H1 (cell line): ENCODE results near the gene HOXB3. TPM values are rescaled to one million over a fixed set of nuclear protein-coding genes. Genes with fewer than 3 reads are reported as not detected.

Source experiments
- CTCF ChIA-PET: fragments of 300-600 bp; sonication (Branson Sonifier 250); formaldehyde crosslinking; loops from one replicate; lab custom pipeline; 2021; ENCODE audit not compliant: partially characterized antibody; lab: Charles Lee
- POLR2A ChIA-PET: fragments of 300-600 bp; sonication (Branson Sonifier 250); formaldehyde crosslinking; loops from one replicate; lab custom pipeline; 2021; ENCODE audit warnings: inconsistent platforms; ENCODE audit not compliant: partially characterized antibody; lab: Charles Lee
- DNase-seq, 2 experiments: peaks; one replicate each; pipeline versions ENCODE4 v3.0.0 to v3.0.0-alpha.2; 2010 to 2022; ENCODE audit warnings: low spot score in 2 of 2, low read depth in 1 of 2, mixed read lengths in 1 of 2
- FAIRE-seq: peaks from 2 replicates; lab custom pipeline; 2011; peaks lifted over from hg19 to GRCh38; lab: Jason Lieb, UNC
- H2AFZ ChIP-seq: 2 replicates; pipeline ENCODE4 v1.8.1; 2012; ENCODE audit warnings: low read length, inconsistent platforms
- H2AK5ac ChIP-seq: 2 replicates; pipeline ENCODE4 v1.6.1; 2013; ENCODE audit warnings: low read depth, low read length
- H2BK120ac ChIP-seq: replicated peaks from 2 replicates; pipeline ENCODE3; 2013; ENCODE audit warnings: low read depth, low read length, inconsistent platforms
- H2BK12ac ChIP-seq: 2 replicates; pipeline ENCODE4 v1.6.1; 2013; ENCODE audit warnings: low read depth, low read length
- H2BK15ac ChIP-seq: 2 replicates; pipeline ENCODE4 v1.6.1; 2013; ENCODE audit warnings: low read length
- H2BK20ac ChIP-seq: 2 replicates; pipeline ENCODE4 v1.6.1; 2013; ENCODE audit warnings: low read length
- H2BK5ac ChIP-seq: 2 replicates; pipeline ENCODE4 v1.6.1; 2013; ENCODE audit warnings: low read depth, low read length
- H3K14ac ChIP-seq: 2 replicates; pipeline ENCODE4 v1.6.1; 2013; ENCODE audit warnings: inconsistent platforms; ENCODE audit not compliant: insufficient read length
- H3K18ac ChIP-seq: 2 replicates; pipeline ENCODE4 v1.6.1; 2013; ENCODE audit warnings: low read length; ENCODE audit errors: extremely low read depth
- H3K23ac ChIP-seq: 2 replicates; pipeline ENCODE4 v1.6.1; 2013; ENCODE audit warnings: inconsistent platforms; ENCODE audit not compliant: insufficient read length
- H3K23me2 ChIP-seq: 2 replicates; pipeline ENCODE4 v1.6.1; 2013; ENCODE audit warnings: low read depth, low read length
- H3K27ac ChIP-seq: 2 replicates; pipeline ENCODE4 v1.6.1; 2011; ENCODE audit warnings: low read depth, low read length, inconsistent platforms
- H3K27me3 ChIP-seq, 4 experiments: replicated peaks in 1 of 4; 1 replicate in 1 of 4; 2 replicates in 3 of 4; pipeline versions ENCODE4 v1.6.1 to v1.8.1; 2011 to 2013; ENCODE audit warnings: low read length in 3 of 4, mild to moderate bottlenecking in 3 of 4, inconsistent platforms in 2 of 4, mixed read lengths in 2 of 4, moderate library complexity in 1 of 4; ENCODE audit not compliant: control insufficient read depth in 3 of 4, insufficient read depth in 3 of 4; ENCODE audit errors: extremely low read depth in 1 of 4
- H3K36me3 ChIP-seq, 4 experiments: 2 replicates each; pipeline versions ENCODE4 v1.6.1 to v1.8.1; 2011 to 2013; ENCODE audit warnings: mild to moderate bottlenecking in 4 of 4, low read length in 3 of 4, moderate library complexity in 2 of 4, control low read depth in 1 of 4, inconsistent platforms in 1 of 4; ENCODE audit not compliant: insufficient read depth in 4 of 4, control insufficient read depth in 2 of 4
- H3K4ac ChIP-seq: replicated peaks from 2 replicates; pipeline ENCODE3; 2013; ENCODE audit warnings: low read length, low read depth, mixed read lengths, inconsistent platforms; ENCODE audit not compliant: insufficient read length
- H3K4me1 ChIP-seq, 4 experiments: replicated peaks in 1 of 4; 1 replicate in 1 of 4; 2 replicates in 3 of 4; pipeline versions ENCODE4 v1.6.1 to v1.8.1; 2011 to 2013; ENCODE audit warnings: low read length in 3 of 4, inconsistent platforms in 2 of 4, mixed read lengths in 1 of 4; ENCODE audit not compliant: insufficient read depth in 4 of 4, control insufficient read depth in 3 of 4
- H3K4me2 ChIP-seq, 2 experiments: 2 replicates each; pipeline versions ENCODE4 v1.6.1 to v1.8.1; 2011 to 2013; ENCODE audit warnings: low read depth in 2 of 2, low read length in 2 of 2, control low read depth in 1 of 2, inconsistent platforms in 1 of 2, mild to moderate bottlenecking in 1 of 2; ENCODE audit not compliant: insufficient read depth in 1 of 2
- H3K4me3 ChIP-seq, 4 experiments: fragments of 200-600, 300-600 bp in 1 of 4; sonication (generic), shearing (Covaris generic), sonication (Bioruptor Twin) in 1 of 4; 2 replicates each; pipeline versions ENCODE4 v1.5.1 to v1.8.1; 2011 to 2016; ENCODE audit warnings: low read length in 4 of 4, low read depth in 3 of 4, control low read depth in 2 of 4, inconsistent platforms in 2 of 4, mild to moderate bottlenecking in 2 of 4, mixed read lengths in 1 of 4, moderate library complexity in 1 of 4; ENCODE audit not compliant: insufficient read depth in 2 of 4; ENCODE audit errors: extremely low read depth in 1 of 4
- H3K56ac ChIP-seq: replicated peaks from 2 replicates; pipeline ENCODE3; 2013; ENCODE audit warnings: low read depth, mild to moderate bottlenecking, mixed read lengths, low read length, inconsistent platforms; ENCODE audit not compliant: insufficient read length
- H3K79me1 ChIP-seq: 2 replicates; pipeline ENCODE4 v1.6.1; 2013; ENCODE audit warnings: low read depth, low read length, control low read depth
- H3K79me2 ChIP-seq, 2 experiments: 2 replicates each; pipeline versions ENCODE4 v1.6.1 to v1.8.1; 2012 to 2013; ENCODE audit warnings: low read length in 2 of 2, mild to moderate bottlenecking in 2 of 2, inconsistent platforms in 1 of 2; ENCODE audit not compliant: insufficient read depth in 2 of 2, control insufficient read depth in 1 of 2
- H3K9ac ChIP-seq, 4 experiments: replicated peaks in 1 of 4; 1 replicate in 1 of 4; 2 replicates in 3 of 4; pipeline versions ENCODE4 v1.6.1 to v1.8.1; 2011 to 2013; ENCODE audit warnings: low read depth in 3 of 4, low read length in 3 of 4, control low read depth in 2 of 4, mild to moderate bottlenecking in 2 of 4, moderate library complexity in 2 of 4, inconsistent platforms in 1 of 4; ENCODE audit errors: extremely low read depth in 1 of 4
- H3K9me3 ChIP-seq, 2 experiments: 2 replicates each; pipeline versions ENCODE4 v1.6.1 to v1.8.1; 2012 to 2013; ENCODE audit warnings: mild to moderate bottlenecking in 2 of 2, moderate library complexity in 2 of 2, control low read depth in 1 of 2, inconsistent platforms in 1 of 2, low read depth in 1 of 2, low read length in 1 of 2, mixed read lengths in 1 of 2; ENCODE audit not compliant: insufficient read depth in 2 of 2
- H4K20me1 ChIP-seq, 2 experiments: replicated peaks in 1 of 2; 2 replicates each; pipeline versions ENCODE3 to v1.8.1; 2011 to 2013; ENCODE audit warnings: inconsistent platforms in 2 of 2, low read length in 2 of 2, mild to moderate bottlenecking in 1 of 2; ENCODE audit not compliant: insufficient read depth in 2 of 2, control insufficient read depth in 1 of 2
- H4K5ac ChIP-seq: 2 replicates; pipeline ENCODE4 v1.6.1; 2013; ENCODE audit warnings: low read length, low read depth, mixed read lengths, inconsistent platforms; ENCODE audit not compliant: insufficient read length
- H4K8ac ChIP-seq: 2 replicates; pipeline ENCODE4 v1.8.0; 2013; ENCODE audit warnings: mild to moderate bottlenecking, moderate library complexity, low read length, inconsistent platforms; ENCODE audit not compliant: insufficient read depth; ENCODE audit errors: extremely low read depth
- H4K91ac ChIP-seq: replicated peaks from 2 replicates; pipeline ENCODE3; 2013; ENCODE audit warnings: low read length, mixed read lengths, inconsistent platforms; ENCODE audit not compliant: insufficient read length
- POLR2AphosphoS5 ChIP-seq: IDR thresholded peaks from 2 replicates; pipeline ENCODE4 v1.6.1; 2011; ENCODE audit warnings: low read depth, low read length
- POU5F1 ChIP-seq: IDR thresholded peaks from 2 replicates; pipeline ENCODE4 v1.6.1; 2011; ENCODE audit warnings: low read depth, mild to moderate bottlenecking, low read length, moderate library complexity
- WGBS, 2 experiments: shearing (Covaris generic) in 1 of 2; methylation state at CpG; one replicate each; pipeline versions ENCODE4 v1.1.6 to v1.1.7; 2013 to 2015; ENCODE audit warnings: low lambda C conversion rate in 2 of 2, mixed read lengths in 2 of 2, inconsistent platforms in 1 of 2, low coverage in 1 of 2, missing lambda C conversion rate in 1 of 2; ENCODE audit not compliant: insufficient replicate concordance in 2 of 2, insufficient coverage in 1 of 2, insufficient read length in 1 of 2; ENCODE audit errors: extremely low coverage in 1 of 2, missing lambda C conversion rate in 1 of 2; 5-methylcytosine and 5-hydroxymethylcytosine counted together
- polyA plus RNA-seq, 7 experiments: library from polyadenylated mRNA; depleted of rRNA in 3 of 7; stranded (reverse) in 5 of 7; unstranded in 2 of 7; fragments of >200 nt in 5 of 7; fragments of 200-250 nt in 2 of 7; gene quantifications; 1 replicate in 5 of 7; 2 replicates in 1 of 7; 4 replicates in 1 of 7; pipeline versions ENCODE4 v1.2.1 to v1.2.3, GENCODE V29; 2011 to 2013; ENCODE audit warnings: missing spikeins in 2 of 7, mixed read lengths in 2 of 7
- total RNA-seq: library from RNA; stranded (reverse); fragmentation: NEBNext Ultra II Directional; extraction: Animal tissue kit (Norgen Biotek cat#: 25700); gene quantifications from 2 replicates; pipeline ENCODE4 v1.2.1, GENCODE V29; 2021

Gene HOXB3
- total and polyA plus RNA-seq, 2 of the 8 experiments (the other 6 are each of a cell fraction or from before 2014, with no cell fraction given), result not detected

DNA sequence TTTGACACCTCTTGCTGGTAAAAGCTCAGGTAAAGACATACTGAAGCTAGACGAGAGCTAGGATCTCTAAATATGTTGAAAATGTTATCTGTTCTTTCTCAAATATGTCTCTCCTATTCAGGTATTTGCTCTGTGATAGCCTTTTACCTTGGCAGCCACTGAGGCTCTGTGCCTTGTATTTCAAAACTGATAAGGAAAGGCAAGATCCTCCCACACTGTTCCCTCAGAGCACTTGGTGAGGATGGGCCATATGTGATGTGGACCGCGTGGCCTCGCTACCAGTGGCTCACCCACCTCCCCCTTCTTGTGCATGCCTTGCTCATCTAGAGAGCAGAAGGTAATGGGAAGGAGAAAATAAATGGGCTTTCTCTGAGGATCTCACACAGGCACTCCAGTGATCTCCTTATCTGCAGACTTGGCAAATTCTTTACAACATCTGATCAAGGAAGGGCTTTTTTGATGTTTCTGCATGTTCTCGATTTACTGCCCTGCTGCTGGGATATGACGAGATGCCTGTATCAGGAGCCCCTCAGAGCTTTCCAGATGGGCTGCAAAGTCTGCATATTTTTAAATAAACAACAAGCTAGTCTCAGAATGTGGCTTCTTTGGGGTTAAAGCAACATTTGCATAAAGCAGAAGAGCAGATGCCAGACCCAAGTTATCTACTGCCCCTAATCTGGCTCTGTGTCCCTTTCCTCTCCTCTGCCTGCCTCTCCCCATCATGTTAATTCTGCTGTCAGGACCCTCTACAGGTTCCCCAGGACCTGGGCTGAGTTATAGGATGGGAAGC is 76.2 kb downstream of the HOXB3 start:
- Histone ChIP-seq H2AK5ac (no peak overlapping the region), H3K23me2 (no peaks in the 10 kb centered on the region; the same call in 1 of the 2 replicates), H3K27ac (no peak overlapping the region), H3K79me1 (no peaks in the 10 kb centered on the region), H3K27me3 (peaks cover 0 to 14% (median 7%) of the 10 kb centered on the region in 4 experiments; a peak in 5 of 7 replicates), H3K79me2 (no peaks in the 10 kb centered on the region), H3K4ac (no peak overlapping the region), H3K4me3 (no peak overlapping the region), H2BK20ac (no peak overlapping the region), H2BK15ac (no peak overlapping the region), H4K8ac (no peak overlapping the region), H3K9me3 (no peaks in the 10 kb centered on the region), H3K14ac (no peak overlapping the region), H3K18ac (no peak overlapping the region), H3K23ac (no peak overlapping the region), H3K9ac (no peak overlapping the region), H3K36me3 (no peaks in the 10 kb centered on the region), H2AFZ (no peak overlapping the region), H2BK12ac (peak overlapping the region; percentile 11; the same call in 1 of the 2 replicates), H4K91ac (no peak overlapping the region), H3K56ac (no peak overlapping the region), H2BK120ac (no peak overlapping the region), H3K4me1 (peaks cover 0 to 3% (median 1%) of the 10 kb centered on the region in 4 experiments; a peak in 5 of 7 replicates), H2BK5ac (no peak overlapping the region), H3K4me2 (no peak overlapping the region), H4K5ac (no peak overlapping the region), H4K20me1 (no peaks in the 10 kb centered on the region)
- POLR2A ChIA-PET, result no interaction called here
- CTCF ChIA-PET, result interaction anchor here (0.6 to 2.2 kb wide), 10 partner anchors 8 to 178 kb away, joined by 3 to 8 read pairs (median 4); no protein-coding TSS in a partner anchor
- 88% methylated on average over 6 of the region's 6 CpGs; no CpG with 5 or more reads in 1 of the 2 experiments for WGBS, 2 experiments
- no peak for DNase-seq
- FAIRE-seq, result no peak
- TF ChIP-seq POLR2AphosphoS5, result no peak
- TF ChIP-seq POU5F1, result no peak
